HL-60 (cell line): ENCODE data around the gene LDLR.
A peak's percentile ranks its signal among the peaks of the same experiment; 100 is the strongest.
"Not testable (repeated sequence)": the region's sequence is repeated elsewhere in the genome, so short reads cannot be mapped to it uniquely, and the experiment has no call there.

Experiments used
- DNase-seq, 2 experiments: peaks; one replicate each; pipeline ENCODE4 v3.0.0-alpha.2; 2010 to 2020; ENCODE audit warnings: low read depth in 1 of 2, low spot score in 1 of 2
- H3K27ac ChIP-seq: fragments of 250-450 bp; sonication (Bioruptor Pico); replicated peaks from 2 replicates; pipeline ENCODE4 v1.5.1; 2020; ENCODE audit warnings: mild to moderate bottlenecking, moderate library complexity
- H3K27me3 ChIP-seq: fragments of 250-450 bp; sonication (Bioruptor Pico); 2 replicates; pipeline ENCODE4 v1.5.1; 2021; ENCODE audit warnings: mild to moderate bottlenecking, moderate library complexity; ENCODE audit not compliant: insufficient read depth, poor library complexity, severe bottlenecking
- H3K4me3 ChIP-seq: replicated peaks from 2 replicates; pipeline ENCODE4 v1.5.1; 2011; ENCODE audit warnings: mild to moderate bottlenecking, control low read depth, low read length; ENCODE audit not compliant: insufficient read depth
- GABPA ChIP-seq: IDR thresholded peaks from 2 replicates; pipeline ENCODE4 v1.6.1; 2012; ENCODE audit warnings: low read depth
- POLR2AphosphoS5 ChIP-seq: IDR thresholded peaks from 2 replicates; pipeline ENCODE4 v1.6.1; 2012; ENCODE audit warnings: low read depth
- SPI1 ChIP-seq: IDR thresholded peaks from 2 replicates; pipeline ENCODE4 v1.6.1; 2012; ENCODE audit warnings: low read depth, mild to moderate bottlenecking, borderline replicate concordance
- TF ChIP-seq, protein P1 (sequence below): IDR thresholded peaks from one replicate; pipeline ENCODE4 v1.5.1; 2011; ENCODE audit warnings: low read length, control low read depth, inconsistent platforms; ENCODE audit not compliant: insufficient read depth
- TF ChIP-seq, protein P2 (sequence below): IDR thresholded peaks from 2 replicates; pipeline ENCODE4 v1.6.1; 2012; ENCODE audit warnings: low read depth; ENCODE audit not compliant: insufficient replicate concordance

The LDLR gene

DNA sequence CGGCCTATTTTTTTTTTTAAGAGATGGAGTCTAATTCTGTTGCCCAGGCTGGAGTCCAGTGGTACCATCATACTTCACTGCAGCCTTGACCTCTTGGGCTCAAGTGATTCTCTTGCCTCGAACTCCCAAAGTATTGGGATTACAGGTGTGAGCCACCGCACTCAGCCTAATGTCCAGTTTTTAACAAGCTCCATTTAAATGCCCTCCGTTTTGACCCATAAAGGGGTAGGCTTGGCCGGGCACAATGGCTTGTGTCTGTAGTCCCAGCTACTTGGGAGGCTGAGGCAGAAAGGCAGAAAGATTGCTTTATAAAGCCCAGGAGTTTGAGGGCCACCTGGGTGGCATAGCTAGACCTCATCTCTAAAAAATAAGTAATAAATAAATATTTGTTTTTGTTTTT, 11.8 kb downstream of the LDLR start:
- no peak for DNase-seq
- no peak for TF ChIP-seq POLR2AphosphoS5
- no peak for TF ChIP-seq GABPA
- no peak for TF ChIP-seq SPI1
- TF ChIP-seq, protein P1, sequence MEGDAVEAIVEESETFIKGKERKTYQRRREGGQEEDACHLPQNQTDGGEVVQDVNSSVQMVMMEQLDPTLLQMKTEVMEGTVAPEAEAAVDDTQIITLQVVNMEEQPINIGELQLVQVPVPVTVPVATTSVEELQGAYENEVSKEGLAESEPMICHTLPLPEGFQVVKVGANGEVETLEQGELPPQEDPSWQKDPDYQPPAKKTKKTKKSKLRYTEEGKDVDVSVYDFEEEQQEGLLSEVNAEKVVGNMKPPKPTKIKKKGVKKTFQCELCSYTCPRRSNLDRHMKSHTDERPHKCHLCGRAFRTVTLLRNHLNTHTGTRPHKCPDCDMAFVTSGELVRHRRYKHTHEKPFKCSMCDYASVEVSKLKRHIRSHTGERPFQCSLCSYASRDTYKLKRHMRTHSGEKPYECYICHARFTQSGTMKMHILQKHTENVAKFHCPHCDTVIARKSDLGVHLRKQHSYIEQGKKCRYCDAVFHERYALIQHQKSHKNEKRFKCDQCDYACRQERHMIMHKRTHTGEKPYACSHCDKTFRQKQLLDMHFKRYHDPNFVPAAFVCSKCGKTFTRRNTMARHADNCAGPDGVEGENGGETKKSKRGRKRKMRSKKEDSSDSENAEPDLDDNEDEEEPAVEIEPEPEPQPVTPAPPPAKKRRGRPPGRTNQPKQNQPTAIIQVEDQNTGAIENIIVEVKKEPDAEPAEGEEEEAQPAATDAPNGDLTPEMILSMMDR, result no peak
- TF ChIP-seq, protein P2, sequence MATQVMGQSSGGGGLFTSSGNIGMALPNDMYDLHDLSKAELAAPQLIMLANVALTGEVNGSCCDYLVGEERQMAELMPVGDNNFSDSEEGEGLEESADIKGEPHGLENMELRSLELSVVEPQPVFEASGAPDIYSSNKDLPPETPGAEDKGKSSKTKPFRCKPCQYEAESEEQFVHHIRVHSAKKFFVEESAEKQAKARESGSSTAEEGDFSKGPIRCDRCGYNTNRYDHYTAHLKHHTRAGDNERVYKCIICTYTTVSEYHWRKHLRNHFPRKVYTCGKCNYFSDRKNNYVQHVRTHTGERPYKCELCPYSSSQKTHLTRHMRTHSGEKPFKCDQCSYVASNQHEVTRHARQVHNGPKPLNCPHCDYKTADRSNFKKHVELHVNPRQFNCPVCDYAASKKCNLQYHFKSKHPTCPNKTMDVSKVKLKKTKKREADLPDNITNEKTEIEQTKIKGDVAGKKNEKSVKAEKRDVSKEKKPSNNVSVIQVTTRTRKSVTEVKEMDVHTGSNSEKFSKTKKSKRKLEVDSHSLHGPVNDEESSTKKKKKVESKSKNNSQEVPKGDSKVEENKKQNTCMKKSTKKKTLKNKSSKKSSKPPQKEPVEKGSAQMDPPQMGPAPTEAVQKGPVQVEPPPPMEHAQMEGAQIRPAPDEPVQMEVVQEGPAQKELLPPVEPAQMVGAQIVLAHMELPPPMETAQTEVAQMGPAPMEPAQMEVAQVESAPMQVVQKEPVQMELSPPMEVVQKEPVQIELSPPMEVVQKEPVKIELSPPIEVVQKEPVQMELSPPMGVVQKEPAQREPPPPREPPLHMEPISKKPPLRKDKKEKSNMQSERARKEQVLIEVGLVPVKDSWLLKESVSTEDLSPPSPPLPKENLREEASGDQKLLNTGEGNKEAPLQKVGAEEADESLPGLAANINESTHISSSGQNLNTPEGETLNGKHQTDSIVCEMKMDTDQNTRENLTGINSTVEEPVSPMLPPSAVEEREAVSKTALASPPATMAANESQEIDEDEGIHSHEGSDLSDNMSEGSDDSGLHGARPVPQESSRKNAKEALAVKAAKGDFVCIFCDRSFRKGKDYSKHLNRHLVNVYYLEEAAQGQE, result no peak
- no peaks in the 10 kb centered on the region for H3K27me3 ChIP-seq
- H3K4me3 ChIP-seq, result no peak overlapping the region
- H3K27ac ChIP-seq, result no peak overlapping the region

DNA sequence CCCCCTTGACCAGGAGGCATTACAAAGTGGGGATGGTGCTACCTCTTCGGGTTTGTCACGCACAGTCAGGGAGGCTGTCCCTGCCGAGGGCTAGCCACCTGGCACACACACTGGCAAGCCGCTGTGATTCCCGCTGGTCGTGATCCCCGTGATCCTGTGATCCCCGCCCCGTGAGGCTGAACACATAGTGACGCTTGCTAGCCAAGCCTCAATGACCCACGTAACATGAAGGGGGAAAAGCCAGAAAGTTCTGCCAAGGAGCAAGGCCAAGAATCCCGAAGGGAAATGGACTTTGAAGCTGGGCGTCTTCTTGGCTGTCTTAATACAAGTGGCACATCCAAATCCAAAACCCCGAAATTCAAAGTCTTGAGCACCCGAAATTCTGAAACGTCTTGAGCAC, 13.7 kb downstream of the LDLR start:
- Histone ChIP-seq H3K27ac (no peak overlapping the region), H3K4me3 (no peak overlapping the region), H3K27me3 (no peaks in the 10 kb centered on the region)
- TF ChIP-seq POLR2AphosphoS5, result no peak
- TF ChIP-seq, protein P2, result no peak
- no peak for TF ChIP-seq GABPA
- TF ChIP-seq, protein P1, result no peak
- no peak for TF ChIP-seq SPI1
- no peak for DNase-seq

DNA sequence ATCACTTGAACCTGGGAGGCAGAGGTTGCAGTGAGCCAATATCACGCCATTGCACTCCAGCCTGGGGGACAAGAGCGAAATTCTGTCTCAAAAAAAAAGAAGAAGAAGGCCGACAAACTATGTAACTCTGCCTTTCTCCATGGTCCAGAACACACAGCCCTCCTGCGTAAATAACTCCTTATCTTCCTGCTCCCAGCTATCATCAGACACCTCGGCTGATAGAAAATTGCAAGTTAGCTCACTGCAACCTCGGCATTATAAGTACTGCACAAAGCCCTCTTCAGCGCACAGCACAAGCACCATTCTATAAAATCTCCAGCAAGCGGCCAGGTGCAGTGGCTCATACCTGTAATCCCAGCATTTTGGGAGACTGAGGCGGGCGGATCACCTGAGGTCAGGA, 14.4 kb downstream of the LDLR start:
- not testable (repeated sequence) for DNase-seq, H3K27ac ChIP-seq, H3K4me3 ChIP-seq, H3K27me3 ChIP-seq
- TF ChIP-seq POLR2AphosphoS5, result 0 out of 2 replicates have a peak, but pooled peaks have one; percentile 14

DNA sequence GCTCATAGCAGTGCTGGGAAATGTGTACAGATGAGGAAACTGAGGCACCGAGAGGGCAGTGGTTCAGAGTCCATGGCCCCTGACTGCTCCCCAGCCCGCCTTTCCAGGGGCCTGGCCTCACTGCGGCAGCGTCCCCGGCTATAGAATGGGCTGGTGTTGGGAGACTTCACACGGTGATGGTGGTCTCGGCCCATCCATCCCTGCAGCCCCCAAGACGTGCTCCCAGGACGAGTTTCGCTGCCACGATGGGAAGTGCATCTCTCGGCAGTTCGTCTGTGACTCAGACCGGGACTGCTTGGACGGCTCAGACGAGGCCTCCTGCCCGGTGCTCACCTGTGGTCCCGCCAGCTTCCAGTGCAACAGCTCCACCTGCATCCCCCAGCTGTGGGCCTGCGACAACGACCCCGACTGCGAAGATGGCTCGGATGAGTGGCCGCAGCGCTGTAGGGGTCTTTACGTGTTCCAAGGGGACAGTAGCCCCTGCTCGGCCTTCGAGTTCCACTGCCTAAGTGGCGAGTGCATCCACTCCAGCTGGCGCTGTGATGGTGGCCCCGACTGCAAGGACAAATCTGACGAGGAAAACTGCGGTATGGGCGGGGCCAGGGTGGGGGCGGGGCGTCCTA, 15.9 kb downstream of the LDLR start:
- Histone ChIP-seq H3K4me3 (no peak overlapping the region), H3K27ac (no peak overlapping the region)
- TF ChIP-seq, protein P2, result no peak
- TF ChIP-seq SPI1 (no peak), GABPA (no peak), POLR2AphosphoS5 (no peak)
- TF ChIP-seq, protein P1, result no peak

More for the DNA sequence above, 15.9 kb downstream of the LDLR start:
- DNase-seq, result no peak
- H3K27me3 ChIP-seq, result no peaks in the 10 kb centered on the region
